Keratinocyte (primary cell): ENCODE results near the gene ITGAE. TPM values are rescaled to one million over a fixed set of nuclear protein-coding genes. Genes with fewer than 3 reads are reported as not detected.

Experiments
- DNase-seq: peaks from one replicate; pipeline ENCODE4 v3.0.0-alpha.2; 2011; ENCODE audit warnings: low read depth, missing footprints, low spot score
- FAIRE-seq: peaks from 2 replicates; lab custom pipeline; 2011; peaks lifted over from hg19 to GRCh38; lab: Jason Lieb, UNC
- H2AFZ ChIP-seq: 2 replicates; pipeline ENCODE4 v1.6.0; 2012; ENCODE audit warnings: low read length, control low read depth, inconsistent platforms; ENCODE audit not compliant: control insufficient read depth
- H3K27ac ChIP-seq: 2 replicates; pipeline ENCODE4 v1.5.1; 2011; ENCODE audit warnings: low read length; ENCODE audit not compliant: control insufficient read depth, insufficient read depth
- H3K27me3 ChIP-seq: 3 replicates; pipeline ENCODE4 v1.6.0; 2011; ENCODE audit warnings: low read length; ENCODE audit not compliant: control insufficient read depth, insufficient read depth; ENCODE audit errors: extremely low read depth
- H3K36me3 ChIP-seq, 2 experiments: 2 replicates in 1 of 2; 3 replicates in 1 of 2; pipeline ENCODE4 v1.5.1; 2011; ENCODE audit warnings: low read length in 2 of 2, mild to moderate bottlenecking in 1 of 2; ENCODE audit not compliant: control insufficient read depth in 2 of 2, insufficient read depth in 2 of 2; ENCODE audit errors: extremely low read depth in 1 of 2
- H3K4me1 ChIP-seq: 3 replicates; pipeline ENCODE4 v1.5.1; 2011; ENCODE audit warnings: low read length; ENCODE audit not compliant: control insufficient read depth, insufficient read depth; ENCODE audit errors: extremely low read depth
- H3K4me2 ChIP-seq: 3 replicates; pipeline ENCODE4 v1.6.0; 2011; ENCODE audit warnings: low read depth, low read length; ENCODE audit not compliant: control insufficient read depth, insufficient read depth; ENCODE audit errors: extremely low read depth
- H3K4me3 ChIP-seq, 3 experiments: fragments of 200-600 bp in 1 of 3; sonication (generic) in 1 of 3; 2 replicates in 2 of 3; 3 replicates in 1 of 3; pipeline ENCODE4 v1.5.1; 2011 to 2016; ENCODE audit warnings: low read length in 3 of 3, mild to moderate bottlenecking in 3 of 3, control low read depth in 2 of 3, inconsistent platforms in 1 of 3, low read depth in 1 of 3, mixed read lengths in 1 of 3, mixed run types in 1 of 3, moderate library complexity in 1 of 3; ENCODE audit not compliant: control insufficient read depth in 2 of 3, insufficient read depth in 2 of 3; ENCODE audit errors: extremely low read depth in 1 of 3
- H3K79me2 ChIP-seq: 2 replicates; pipeline ENCODE4 v1.6.0; 2012; ENCODE audit warnings: low read length; ENCODE audit not compliant: control insufficient read depth, insufficient read depth
- H3K9ac ChIP-seq: 3 replicates; pipeline ENCODE4 v1.6.0; 2011; ENCODE audit warnings: low read length; ENCODE audit not compliant: control insufficient read depth, insufficient read depth; ENCODE audit errors: extremely low read depth
- H3K9me1 ChIP-seq: 3 replicates; pipeline ENCODE4 v1.6.0; 2011; ENCODE audit warnings: low read length; ENCODE audit not compliant: control insufficient read depth, insufficient read depth; ENCODE audit errors: extremely low read depth
- H3K9me3 ChIP-seq: 2 replicates; pipeline ENCODE4 v1.5.1; 2012; ENCODE audit warnings: low read depth, low read length; ENCODE audit not compliant: control insufficient read depth
- H4K20me1 ChIP-seq: 3 replicates; pipeline ENCODE4 v1.6.0; 2011; ENCODE audit warnings: low read length; ENCODE audit not compliant: control insufficient read depth, insufficient read depth; ENCODE audit errors: extremely low read depth
- EZH2 ChIP-seq: IDR thresholded peaks from one replicate; pipeline ENCODE4 v1.6.1; 2012; ENCODE audit warnings: inconsistent platforms, mild to moderate bottlenecking, low read length, moderate library complexity
- dilution Hi-C: fragments of 300-500 bp; cut with MboI; formaldehyde crosslinking; loops from one replicate; pipeline ENCODE4 v1.7.0; 2020; ENCODE audit warnings: low sequenced_read_pairs; ENCODE audit not compliant: extremely low pct_ligation_motif_present
- polyA plus RNA-seq, 5 experiments: library from polyadenylated mRNA; depleted of rRNA in 3 of 5; stranded (reverse) in 3 of 5; stranded (forward) in 1 of 5; unstranded in 1 of 5; fragments of >200 nt; gene quantifications; 1 replicate in 1 of 5; 2 replicates in 3 of 5; 3 replicates in 1 of 5; pipeline versions ENCODE4 v1.2.1 to v1.2.3, GENCODE V29; 2011 to 2012; ENCODE audit warnings: missing spikeins in 2 of 5, low read depth in 1 of 5, low replicate concordance in 1 of 5
- TF ChIP-seq, protein P1 (sequence below), 3 experiments: IDR thresholded peaks in 1 of 3; conservative IDR thresholded peaks in 1 of 3; optimal IDR thresholded peaks in 1 of 3; 2 replicates in 2 of 3; 3 replicates in 1 of 3; pipeline versions ENCODE3 to v1.5.1; 2011; ENCODE audit warnings: low read length in 3 of 3, mild to moderate bottlenecking in 3 of 3, moderate library complexity in 2 of 3, control low read depth in 1 of 3, inconsistent platforms in 1 of 3; ENCODE audit not compliant: insufficient read depth in 2 of 3; ENCODE audit errors: extremely low read depth in 1 of 3

ITGAE gene
- polyA plus RNA-seq, 1 donor (not counting 4 experiments of a cell fraction or from before 2014, with no cell fraction given), result 66.6 TPM

DNA sequence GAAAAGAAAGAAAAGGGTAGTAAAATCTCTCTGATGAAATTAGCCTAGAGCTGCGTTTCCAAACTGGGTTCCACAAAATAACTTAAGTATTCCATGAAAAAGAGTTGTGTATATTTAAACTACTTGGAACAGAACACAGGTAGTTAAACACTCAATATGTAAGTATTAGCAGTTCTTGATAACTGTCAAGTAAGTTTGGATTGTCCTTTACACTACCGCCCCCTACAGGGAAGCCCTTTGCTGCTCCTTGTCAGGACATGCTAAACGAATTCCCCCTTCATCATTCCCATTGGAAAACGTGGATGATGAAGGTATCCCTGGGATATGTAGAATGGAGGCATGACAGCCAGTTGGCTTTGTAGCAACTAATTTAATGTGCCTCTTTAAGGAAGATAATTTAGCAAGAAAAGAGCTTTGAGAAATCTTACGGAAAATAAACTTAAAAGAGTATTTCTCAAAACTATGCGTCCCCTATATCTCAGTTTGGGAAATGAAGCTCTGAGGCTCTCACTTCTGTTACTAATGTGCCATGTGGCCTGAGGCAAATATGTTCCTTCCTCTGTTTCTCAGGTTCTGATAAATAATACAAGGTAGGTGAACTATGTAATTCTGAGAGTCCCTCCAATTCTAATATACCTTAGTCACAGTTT, 26.3 kb upstream of the ITGAE start:
- Histone ChIP-seq H3K36me3 (peaks cover 9 to 21% of the 10 kb centered on the region in 2 experiments), H3K9ac (no peak overlapping the region), H3K9me3 (no peaks in the 10 kb centered on the region), H2AFZ (no peak overlapping the region), H3K27me3 (no peaks in the 10 kb centered on the region), H3K27ac (no peak overlapping the region), H3K79me2 (peaks cover 3% of the 10 kb centered on the region), H3K4me3 (no peak overlapping the region), H4K20me1 (no peaks in the 10 kb centered on the region), H3K4me1 (no peaks in the 10 kb centered on the region), H3K9me1 (no peaks in the 10 kb centered on the region), H3K4me2 (no peak overlapping the region)
- DNase-seq, result peak; percentile 44
- peak; percentile 81 for FAIRE-seq
- TF ChIP-seq, protein P1, sequence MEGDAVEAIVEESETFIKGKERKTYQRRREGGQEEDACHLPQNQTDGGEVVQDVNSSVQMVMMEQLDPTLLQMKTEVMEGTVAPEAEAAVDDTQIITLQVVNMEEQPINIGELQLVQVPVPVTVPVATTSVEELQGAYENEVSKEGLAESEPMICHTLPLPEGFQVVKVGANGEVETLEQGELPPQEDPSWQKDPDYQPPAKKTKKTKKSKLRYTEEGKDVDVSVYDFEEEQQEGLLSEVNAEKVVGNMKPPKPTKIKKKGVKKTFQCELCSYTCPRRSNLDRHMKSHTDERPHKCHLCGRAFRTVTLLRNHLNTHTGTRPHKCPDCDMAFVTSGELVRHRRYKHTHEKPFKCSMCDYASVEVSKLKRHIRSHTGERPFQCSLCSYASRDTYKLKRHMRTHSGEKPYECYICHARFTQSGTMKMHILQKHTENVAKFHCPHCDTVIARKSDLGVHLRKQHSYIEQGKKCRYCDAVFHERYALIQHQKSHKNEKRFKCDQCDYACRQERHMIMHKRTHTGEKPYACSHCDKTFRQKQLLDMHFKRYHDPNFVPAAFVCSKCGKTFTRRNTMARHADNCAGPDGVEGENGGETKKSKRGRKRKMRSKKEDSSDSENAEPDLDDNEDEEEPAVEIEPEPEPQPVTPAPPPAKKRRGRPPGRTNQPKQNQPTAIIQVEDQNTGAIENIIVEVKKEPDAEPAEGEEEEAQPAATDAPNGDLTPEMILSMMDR (optimal IDR thresholded peaks at IDR 0.05 in 1 of 3, IDR thresholded peaks at IDR 0.05 in 1 of 3, conservative IDR thresholded peaks at IDR 0.05 in 1 of 3; ENCODE audit: extremely low read depth in 1 of 3, insufficient read depth in 2 of 3, low read length in 3 of 3), result peak; percentile 79 to 85 (median 81)
- no peak for TF ChIP-seq EZH2
- dilution Hi-C loops, result no loop called here

GRCh38 chr17:3826191-3826590, 25.2 kb upstream of the ITGAE start:
- no peak for FAIRE-seq
- peaks cover 13 to 21% of the 10 kb centered on the region in 2 experiments for H3K36me3 ChIP-seq
- H3K79me2 ChIP-seq, result peaks cover 3% of the 10 kb centered on the region
- H3K9ac ChIP-seq, result no peak overlapping the region
- no peak overlapping the region for H2AFZ ChIP-seq
- no peak overlapping the region for H3K27ac ChIP-seq
- no peak overlapping the region for H3K4me2 ChIP-seq
- H3K27me3 ChIP-seq, result no peaks in the 10 kb centered on the region
- dilution Hi-C loops, result no loop called here
- no peak for TF ChIP-seq EZH2
- TF ChIP-seq, protein P1 (optimal IDR thresholded peaks at IDR 0.05 in 1 of 3, IDR thresholded peaks at IDR 0.05 in 1 of 3, conservative IDR thresholded peaks at IDR 0.05 in 1 of 3; ENCODE audit: extremely low read depth in 1 of 3, insufficient read depth in 2 of 3, low read length in 3 of 3), result no peak
- H3K9me3 ChIP-seq, result no peaks in the 10 kb centered on the region
- no peaks in the 10 kb centered on the region for H3K4me1 ChIP-seq
- no peak for DNase-seq
- no peak overlapping the region for H3K4me3 ChIP-seq
- H3K9me1 ChIP-seq, result no peaks in the 10 kb centered on the region
- no peaks in the 10 kb centered on the region for H4K20me1 ChIP-seq
